Medulla oblongata (tissue), 1 donor: Measurements from ENCODE around the gene SMAP2.
"Not testable (repeated sequence)": the region's sequence is repeated elsewhere in the genome, so short reads cannot be mapped to it uniquely, and the experiment has no call there.

Experiments used
- DNase-seq: peaks from one replicate; pipeline ENCODE4 v3.0.0-alpha.2; 2015; ENCODE audit errors: extremely low spot score

The SMAP2 gene

GRCh38 chr1:40373323-40374283, at the start of gene SMAP2:
Gene SMAP2, plus strand, starts transcription at chr1:40373727. Its CDS starts 394 bp downstream, at chr1:40374121.
- DNase-seq = peak; percentile 98

GRCh38 chr1:40331403-40331802, 42.1 kb upstream of the SMAP2 start:
- DNase-seq = not testable (repeated sequence)

DNA sequence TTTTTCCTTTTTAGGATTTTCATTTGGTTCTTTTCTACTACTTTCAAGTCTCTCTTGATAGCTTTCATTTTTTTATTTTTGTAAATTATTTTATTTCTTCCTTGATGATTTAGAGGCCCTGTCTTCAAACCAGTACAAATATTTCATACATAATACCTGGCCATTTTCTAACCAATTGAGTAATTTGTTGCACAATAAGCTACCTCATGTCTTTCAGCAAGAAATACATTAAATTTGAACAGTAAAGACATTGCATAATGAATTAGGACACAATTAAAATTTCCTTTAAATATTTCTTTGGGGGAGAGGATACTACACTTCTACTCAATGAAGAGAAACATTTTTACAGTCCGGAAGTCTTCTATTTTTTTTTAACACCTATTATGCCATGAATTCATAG, 40.8 kb upstream of the SMAP2 start:
- no peak for DNase-seq

- DNase-seq = no peak
These were observed 36.1 kb upstream of the SMAP2 start for GRCh38 chr1:40337443-40337842.

DNA sequence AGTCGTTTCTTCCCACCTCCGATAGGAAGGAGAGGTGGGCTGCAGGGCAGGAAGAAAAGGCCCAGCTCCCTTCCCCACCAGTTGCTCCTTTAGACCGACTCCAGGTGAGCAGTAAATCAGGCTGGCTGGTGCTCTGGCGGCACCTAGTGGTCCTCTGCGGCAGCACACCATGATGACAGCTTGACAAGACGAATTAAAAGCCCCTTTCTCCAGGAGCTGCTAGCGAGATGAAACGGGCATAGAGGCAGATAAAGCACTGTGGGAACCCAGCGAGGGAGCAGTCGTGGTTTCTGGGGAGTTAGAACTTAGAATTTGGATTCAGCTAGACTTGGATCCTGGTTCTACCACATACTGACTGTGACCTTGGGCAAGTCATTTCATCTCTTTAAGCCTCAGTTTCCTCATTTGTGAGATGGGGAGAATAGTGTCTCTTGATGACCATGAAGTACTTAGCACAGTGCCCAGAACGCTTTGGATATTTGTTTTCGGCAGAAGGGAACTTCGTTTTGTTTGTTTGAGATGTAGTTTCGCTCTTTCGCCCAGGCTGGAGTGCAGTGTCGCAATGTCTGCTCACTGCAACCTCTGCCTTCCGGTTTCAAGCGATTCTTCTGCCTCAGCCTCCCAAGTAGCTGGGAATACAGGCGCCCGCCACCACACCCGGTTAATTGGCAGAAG, 34.6 kb upstream of the SMAP2 start:
- DNase-seq = peak; percentile 83

DNA sequence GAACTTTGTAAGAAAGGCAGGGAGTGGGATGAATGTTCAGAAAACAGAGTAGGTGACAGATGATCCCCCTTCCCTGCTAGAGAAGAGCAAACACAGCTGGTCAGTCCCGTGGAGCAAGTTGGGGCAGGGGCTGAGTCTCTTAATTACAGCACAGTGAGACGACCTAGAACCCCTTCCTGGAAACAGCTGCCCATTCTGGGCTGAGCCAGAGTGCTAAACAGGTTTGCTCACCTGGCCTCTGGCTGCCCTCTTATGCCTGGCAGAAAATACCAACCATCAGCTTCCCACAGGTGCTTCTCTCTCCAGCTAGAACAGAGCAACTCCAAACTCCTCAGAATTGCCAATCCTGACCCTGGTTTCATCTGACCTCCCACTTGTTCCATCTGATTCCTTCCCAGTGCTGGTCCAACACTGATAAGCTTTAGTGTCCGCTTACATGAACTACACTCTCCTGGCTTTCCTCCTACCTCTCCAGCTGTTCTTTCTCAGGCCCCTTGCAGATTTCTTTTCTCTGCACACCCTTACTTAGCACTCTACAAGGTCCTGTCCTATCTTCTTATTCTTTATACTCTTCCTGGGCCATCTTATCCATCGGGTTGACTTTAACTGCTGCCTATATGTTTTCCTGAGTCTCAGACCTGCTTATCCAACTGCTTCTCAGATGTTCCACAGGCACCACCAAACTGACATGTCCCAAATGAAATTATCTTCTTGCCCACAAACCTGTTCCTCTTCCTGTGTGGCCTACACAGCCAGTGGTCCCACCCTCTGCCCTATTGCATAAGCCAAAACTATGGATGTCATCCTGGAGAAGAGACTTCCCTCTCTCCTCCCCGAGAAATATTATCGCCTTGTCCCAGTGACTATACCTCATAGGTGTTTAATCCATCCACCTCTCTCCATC, 33.9 kb upstream of the SMAP2 start:
- no peak for DNase-seq

DNA sequence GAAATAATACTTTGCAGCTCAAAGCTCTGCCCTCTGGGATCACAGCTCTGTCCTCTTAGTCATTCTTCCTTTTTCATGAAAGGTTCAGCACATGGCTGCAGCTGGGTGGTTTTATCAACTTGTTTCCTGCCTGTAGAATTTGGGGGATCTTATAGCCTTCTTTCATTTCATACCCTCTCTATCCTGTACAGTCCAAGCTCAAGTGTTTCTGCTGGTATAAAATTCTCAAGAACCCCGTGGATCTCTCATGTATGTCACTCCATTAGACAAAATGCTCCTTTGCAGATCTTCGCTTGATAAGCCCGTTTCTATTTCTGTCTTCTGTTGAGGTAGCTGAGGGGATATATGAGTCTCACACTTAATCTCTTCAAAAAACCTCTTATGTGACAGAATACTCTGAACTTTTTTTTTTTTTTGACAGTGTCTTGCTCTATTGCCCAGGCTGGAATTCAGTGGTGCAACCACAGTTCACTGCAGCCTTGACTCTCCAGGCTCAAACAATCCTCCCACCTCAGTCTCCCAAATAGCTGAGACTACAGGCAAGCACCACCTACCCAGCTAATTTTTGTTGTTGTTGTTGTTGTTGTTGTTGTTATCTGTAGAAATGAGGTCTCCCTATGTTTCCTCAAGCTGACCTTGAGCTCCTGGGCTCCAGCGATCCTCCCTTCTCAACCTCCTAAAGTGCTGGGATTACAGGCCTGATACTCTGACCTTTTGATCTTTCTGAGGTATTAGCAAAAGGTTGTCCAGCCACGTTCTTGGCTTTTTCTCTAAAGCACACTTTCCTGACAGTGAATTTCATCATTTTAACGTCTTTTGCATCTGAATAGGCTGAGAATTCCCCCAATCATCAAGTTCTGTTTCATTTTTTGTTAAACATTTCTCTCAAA, 31.8 kb upstream of the SMAP2 start:
- no peak for DNase-seq

- not testable (repeated sequence) for DNase-seq
These were observed 31.2 kb upstream of the SMAP2 start for GRCh38 chr1:40342381-40342717.

GRCh38 chr1:40344597-40344996, 28.9 kb upstream of the SMAP2 start:
- peak; percentile 68 for DNase-seq

- DNase-seq = no peak
These were observed 23.1 kb upstream of the SMAP2 start for GRCh38 chr1:40350391-40350790.

DNA sequence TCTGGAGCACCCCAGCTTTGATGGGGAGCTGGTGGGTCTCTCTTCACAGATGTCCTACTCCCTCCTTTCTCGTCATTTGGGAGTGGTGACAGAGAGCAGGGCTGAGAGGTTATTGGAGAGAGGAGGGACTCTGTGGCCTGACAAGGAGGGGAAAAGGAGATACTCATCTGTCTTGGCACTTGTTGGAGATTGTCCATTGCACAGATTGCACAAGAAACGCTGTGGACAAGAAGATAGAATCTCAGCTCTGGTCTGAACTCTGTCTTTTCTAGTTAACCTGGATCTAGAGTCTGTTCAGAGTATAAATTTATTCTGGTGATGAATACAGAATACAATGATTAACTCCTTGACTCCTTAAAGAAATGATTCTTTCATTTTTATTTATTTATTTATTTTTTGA, 22.4 kb upstream of the SMAP2 start:
- DNase-seq = no peak

- peak; percentile 18 for DNase-seq
These were observed 21.4 kb upstream of the SMAP2 start for GRCh38 chr1:40352126-40352525.

DNA sequence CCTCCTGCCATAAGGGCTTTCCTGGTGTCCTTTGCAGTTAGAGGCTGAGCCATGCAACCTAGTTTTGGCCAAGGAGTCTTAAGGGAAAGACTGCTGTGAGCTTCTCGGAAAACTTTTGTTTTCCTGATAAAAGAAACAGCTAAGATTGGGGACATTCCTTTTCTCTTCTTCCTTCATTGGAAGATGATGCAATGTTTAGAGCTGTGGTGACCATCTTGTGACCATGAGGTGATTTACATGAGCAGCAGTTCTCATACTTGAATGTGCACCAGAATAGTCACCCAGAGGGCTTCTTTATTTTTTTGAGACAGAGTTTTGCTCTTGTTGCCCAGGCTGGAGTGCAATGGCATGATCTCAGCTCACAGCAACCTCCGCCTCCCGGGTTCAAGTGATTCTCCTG, 20.4 kb upstream of the SMAP2 start:
- DNase-seq = no peak

DNA sequence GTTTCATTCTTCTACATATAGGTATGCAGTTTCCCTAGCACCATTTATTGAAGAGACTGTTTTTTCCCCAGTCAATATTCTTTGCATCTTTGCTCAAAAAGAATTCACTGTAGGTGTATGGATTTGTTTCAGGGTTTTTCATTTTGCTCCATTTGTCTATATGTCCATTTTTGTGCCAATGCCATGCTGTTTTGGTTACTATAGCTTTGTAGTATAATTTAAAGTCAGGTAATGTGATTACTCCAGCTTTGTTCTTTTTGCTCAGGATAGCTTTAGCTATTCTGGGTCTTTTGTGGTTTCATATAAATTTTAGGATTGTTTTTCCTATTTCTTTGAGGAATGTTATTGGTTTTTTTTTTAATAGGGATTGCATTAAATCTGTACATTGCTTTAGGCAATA, 15.9 kb upstream of the SMAP2 start:
- DNase-seq = no peak

- DNase-seq = no peak
These were observed 12.9 kb upstream of the SMAP2 start for GRCh38 chr1:40360631-40361030.

DNA sequence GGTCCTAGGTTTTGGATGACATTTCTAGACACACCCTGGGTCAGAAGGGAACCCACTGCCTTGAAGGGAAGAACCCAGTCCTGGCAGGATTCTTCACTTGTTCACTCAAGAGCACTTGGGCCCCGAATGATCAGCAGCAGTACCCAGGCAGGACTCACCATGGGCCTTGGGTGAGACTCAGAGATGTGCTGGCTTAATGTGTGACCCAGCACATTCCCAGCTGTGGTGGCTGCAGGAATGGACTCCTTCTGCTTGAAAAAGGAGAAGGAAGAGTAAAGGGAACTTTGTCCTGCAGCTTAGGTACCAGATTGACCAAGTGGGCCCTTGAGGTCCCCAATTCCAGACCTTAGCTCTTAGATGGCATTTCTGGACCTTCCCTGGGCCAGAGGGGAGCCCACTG, 12.3 kb upstream of the SMAP2 start:
- no peak for DNase-seq

DNA sequence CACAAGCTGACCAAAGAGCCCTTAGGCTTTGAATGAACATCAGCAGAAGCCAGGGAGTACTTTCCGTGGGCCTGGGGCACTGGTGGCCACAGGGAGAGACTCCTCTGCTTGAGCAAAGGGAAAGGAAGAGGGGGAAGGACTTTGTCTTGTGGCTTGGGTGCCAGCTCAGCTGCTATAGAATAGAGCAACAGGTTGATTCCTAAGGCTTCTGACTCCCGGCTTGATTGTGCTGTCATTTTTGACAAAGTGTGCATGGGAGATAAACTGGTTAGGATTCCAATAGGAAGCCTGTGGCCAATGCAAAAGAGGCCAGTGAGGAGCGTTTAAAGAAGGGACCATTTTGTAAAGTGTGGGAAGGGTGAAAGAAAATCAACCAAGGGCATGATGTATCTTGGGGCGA, 11.9 kb upstream of the SMAP2 start:
- DNase-seq = no peak

DNA sequence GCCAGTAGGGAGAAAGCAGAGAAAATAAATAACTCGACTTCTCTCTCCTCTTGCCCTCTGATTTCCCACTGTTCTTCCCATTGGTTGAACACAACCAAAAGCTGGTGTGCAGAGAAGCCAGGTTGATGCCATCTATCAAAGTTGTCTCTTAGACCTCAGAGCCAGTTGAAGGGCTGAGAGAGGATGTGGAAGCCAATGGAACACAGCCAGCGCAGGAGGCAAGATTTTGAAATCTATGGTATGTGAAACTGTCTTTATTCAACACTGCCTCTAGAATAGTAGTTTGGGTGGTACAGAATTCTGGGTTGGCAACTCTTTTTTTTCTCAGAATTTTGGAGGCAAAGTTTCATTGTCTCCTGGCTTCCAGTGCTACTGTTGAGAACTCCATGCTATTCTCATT, 11.3 kb upstream of the SMAP2 start:
- DNase-seq = no peak

GRCh38 chr1:40362699-40363098, 10.8 kb upstream of the SMAP2 start:
- no peak for DNase-seq

- DNase-seq = no peak
These were observed 9.8 kb upstream of the SMAP2 start for GRCh38 chr1:40363721-40364120.

DNA sequence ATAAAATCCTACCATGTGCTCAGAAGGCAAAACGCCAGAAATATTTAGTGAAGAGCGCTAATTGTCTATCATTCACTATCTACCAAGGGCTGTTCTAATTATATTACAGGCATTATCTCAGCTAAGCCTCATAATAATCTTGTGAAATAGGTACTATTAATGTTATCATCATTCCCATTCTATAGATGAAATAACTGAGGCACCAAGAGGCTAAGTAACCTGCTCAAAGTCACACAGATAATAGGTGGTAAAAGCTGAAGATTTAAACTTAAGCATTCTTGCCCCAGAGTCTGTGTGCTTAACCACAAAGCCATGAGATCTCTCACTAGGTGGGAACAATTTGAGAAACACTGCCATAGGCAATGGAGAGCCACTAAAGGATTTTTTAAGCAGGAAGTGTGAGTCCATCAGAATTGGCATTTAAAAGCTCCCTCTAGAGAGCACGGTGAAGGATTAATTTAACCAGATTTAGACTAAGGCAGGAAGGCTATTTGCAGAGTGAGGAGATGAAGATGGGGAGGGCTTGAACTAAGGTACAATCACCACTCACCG, 1.7 kb upstream of the SMAP2 start:
- no peak for DNase-seq
